Activated T-cell treated with anti-CD3 and anti-CD28 coated beads for 4 hours (primary cell): ENCODE data around the gene NEUROD1.

ENCODE experiments used
- DNase-seq: peaks from one replicate; pipeline ENCODE4 v3.0.0-alpha.2; 2020

NEUROD1 gene

GRCh38 chr2:181679544-181679979 lies 755 bp downstream of the NEUROD1 start:
- DNase-seq: no peak

- no peak for DNase-seq
Observed at GRCh38 chr2:181678861-181679543, 1.3 kb downstream of the NEUROD1 start.

GRCh38 chr2:181677912-181678586 lies 2.3 kb downstream of the NEUROD1 start:
- DNase-seq: peak; percentile 21

- no peak for DNase-seq
Observed at GRCh38 chr2:181675254-181675653, 5.1 kb downstream of the NEUROD1 start.

DNA sequence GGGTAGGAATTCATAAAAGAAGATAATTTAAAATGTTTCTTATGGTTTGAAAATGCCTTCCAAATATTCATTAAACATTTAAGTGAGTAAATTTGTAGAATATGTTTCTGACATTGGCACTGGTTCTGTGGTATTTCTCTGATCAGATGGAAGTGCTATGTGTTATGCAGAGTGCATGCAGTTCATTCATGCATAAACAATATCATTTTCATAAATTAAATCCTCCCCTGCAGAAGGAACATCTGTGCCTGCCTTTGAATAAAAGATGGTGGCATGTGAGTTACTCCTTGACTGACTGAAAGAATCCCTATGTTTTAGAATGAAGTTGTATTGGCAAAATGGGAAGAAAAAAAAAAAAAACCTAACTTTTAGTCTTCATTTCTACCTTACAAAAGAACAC lies 5.9 kb downstream of the NEUROD1 start:
- DNase-seq: no peak

- DNase-seq: no peak
Observed at GRCh38 chr2:181673173-181673572, 7.1 kb downstream of the NEUROD1 start.

DNA sequence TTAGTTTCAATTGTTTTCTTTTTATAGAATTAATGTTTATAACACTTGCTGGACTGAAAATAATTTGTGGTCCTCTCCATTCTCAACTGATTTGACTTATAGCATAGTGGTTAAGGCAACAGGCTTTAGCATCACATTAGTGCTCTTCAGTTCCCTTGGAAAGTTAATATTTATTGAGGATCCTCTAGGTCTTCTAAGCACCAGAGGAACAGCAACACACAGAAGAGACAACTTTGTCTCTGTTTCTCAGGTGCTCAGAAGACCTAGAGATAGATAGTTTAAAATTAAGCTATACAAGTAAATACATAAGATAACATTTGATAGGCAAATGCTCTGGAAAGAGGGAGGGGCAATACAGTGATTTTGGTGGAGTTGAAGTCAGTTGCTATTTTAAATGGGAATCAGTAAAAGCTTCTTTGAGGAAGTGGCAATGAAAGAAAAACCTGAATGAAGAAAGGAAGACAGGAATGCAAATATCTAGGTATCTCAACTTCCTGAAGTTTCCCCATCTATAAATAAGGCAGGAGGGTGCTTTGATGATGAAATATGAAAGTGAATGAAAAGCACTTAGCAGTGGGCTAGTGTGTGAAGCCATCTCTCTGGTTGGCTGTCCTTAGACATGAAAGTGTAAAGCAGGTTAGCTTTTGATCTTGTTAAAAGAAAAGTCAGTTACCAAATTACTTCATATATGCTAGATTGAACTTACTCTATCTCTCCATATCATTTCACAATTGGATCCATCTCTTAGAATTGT lies 7.9 kb downstream of the NEUROD1 start:
- no peak for DNase-seq

GRCh38 chr2:181670632-181671031 lies 9.7 kb downstream of the NEUROD1 start:
- no peak for DNase-seq

- no peak for DNase-seq
Observed at GRCh38 chr2:181667234-181667633, 13.1 kb downstream of the NEUROD1 start.

DNA sequence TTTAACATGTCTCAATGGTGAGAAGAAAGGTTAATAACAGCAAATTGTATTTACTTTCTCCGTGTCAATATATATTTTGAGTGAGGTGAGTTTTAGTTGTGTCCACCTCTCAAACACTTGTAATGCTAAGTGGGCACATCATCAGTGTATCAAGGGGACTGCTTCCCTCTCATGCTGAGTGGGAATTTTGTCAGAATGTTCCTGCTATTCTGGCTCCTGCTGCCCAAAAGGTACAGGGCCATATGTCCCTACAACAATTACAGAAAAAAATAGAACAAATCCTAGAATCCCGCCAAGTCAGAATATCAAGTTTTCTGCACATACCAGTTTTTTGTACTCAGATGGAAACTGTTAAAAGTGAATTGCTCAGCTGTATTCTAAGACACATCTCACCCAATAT lies 18.0 kb downstream of the NEUROD1 start:
- DNase-seq: no peak

GRCh38 chr2:181660181-181660580 lies 20.1 kb downstream of the NEUROD1 start:
- DNase-seq: no peak

DNA sequence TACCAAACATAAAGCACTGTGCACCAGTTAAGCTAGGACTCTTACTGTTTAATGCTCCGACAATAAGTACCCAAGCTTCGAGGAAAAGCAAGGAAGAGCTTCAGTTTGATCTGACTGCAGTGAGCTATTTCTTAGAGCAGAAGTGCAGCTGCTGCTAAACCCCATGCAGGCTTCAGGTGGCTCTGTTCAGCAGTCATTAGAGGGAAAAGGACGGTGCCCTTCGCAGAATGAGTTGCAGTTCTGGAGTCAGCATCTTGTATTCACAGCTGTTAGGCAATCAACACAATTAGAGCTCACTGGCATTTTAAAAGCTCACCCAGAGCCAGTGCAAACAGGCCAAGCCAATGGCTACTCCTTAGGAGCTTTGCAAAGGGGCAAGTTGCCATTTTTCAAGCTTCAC lies 21.9 kb downstream of the NEUROD1 start:
- DNase-seq: no peak

DNA sequence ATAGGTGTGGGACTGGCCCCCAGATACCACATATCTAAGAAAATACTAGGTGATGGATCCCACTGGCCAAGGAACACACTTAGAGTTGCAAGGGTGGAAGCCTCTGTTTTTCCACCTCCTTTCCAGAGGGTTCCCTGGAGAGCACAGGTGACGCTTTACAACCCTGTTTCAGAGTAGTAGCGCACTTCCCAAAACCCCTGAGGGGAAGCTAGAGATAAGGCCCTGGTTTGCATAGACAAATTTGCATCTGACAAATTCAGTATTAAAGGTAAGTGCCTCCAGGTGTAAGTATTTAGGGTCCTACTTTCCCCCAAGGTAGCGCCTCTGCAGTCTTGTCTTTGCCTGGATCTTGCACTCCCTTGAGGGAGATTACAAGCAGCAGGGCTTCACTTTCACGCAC lies 22.9 kb downstream of the NEUROD1 start:
- no peak for DNase-seq

- DNase-seq: no peak
Observed at GRCh38 chr2:181656450-181657291, 23.6 kb downstream of the NEUROD1 start, which contains the start of gene CERKL. CERKL (minus strand) TSS chr2:181657105; CDS start chr2:181657006, 99 bp downstream.

GRCh38 chr2:181655519-181655918 lies 24.8 kb downstream of the NEUROD1 start:
- no peak for DNase-seq

GRCh38 chr2:181649436-181649979 lies 30.8 kb downstream of the NEUROD1 start:
- DNase-seq: no peak

DNA sequence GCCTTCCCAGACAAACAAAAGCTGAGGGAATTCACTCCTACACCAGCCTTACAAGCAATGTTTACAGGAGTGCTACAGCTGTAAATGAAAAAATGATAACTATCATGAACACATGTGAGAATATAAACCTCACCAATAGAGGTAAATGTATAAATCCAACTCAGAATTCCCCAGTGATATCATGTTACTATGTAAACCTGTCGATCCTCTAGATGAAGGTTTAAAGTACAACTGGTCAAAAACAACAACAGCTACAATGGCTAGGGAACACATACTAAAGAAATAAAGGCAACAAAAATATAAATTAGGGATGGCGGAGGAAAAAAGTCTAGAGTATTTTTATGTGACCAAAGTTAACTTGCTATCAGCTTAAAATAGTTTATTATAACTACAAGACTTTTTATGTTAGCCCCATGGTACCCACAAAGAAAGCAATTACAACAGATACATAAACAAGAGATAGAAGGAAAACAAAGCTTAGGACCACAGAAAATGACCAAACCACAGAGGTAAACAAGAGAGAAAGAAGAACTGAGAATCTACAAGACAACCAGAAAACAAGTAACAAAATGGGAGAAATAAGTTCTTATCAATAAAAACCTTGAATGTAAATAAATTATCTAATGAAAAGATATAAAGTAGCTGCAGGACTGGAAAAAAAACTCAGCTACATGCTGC lies 31.7 kb downstream of the NEUROD1 start:
- no peak for DNase-seq

DNA sequence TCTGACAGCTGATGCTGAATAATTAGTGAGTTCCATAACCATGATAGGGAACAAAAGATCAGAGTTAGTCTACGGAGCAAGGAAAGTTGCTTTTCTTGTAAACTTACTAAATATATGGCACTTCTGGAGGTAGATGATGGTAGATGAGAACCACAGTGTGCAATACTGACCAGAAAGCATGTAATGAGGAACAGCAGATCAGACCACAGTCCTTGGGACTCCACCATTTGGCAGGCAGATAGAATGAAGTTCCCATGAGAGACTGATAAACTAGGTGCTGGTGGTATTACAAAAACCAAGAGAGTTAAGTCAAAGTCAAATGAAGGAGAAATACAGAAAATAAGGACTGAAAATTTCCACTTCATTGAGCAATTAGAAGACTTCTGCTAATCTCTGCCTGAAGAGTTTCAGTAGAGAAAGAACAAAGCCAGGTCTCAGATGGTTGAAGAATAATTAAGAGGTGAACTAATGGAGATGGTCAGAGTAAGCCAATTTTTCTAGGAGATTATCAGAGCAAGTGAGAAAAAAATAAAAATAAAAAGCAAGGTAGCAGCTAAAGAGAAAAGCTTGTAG lies 33.8 kb downstream of the NEUROD1 start:
- no peak for DNase-seq

DNA sequence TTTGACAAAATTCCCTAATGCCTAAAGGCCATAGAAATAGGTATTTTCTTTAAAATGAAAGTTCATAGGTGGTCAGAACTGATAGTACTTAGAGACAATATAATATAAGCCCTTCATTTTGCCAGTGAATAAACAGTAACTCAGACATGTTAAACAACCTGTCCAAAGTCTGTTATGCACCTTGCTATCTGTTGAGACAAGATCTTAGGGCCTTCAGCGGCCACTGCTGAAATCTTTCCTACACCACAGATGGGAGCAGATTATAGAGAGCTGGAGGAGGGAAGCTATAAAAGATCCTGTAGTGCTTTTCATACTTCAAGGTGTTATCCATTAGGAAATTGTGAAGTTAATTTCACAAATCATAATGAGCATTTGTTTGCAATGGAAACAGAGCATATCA lies 37.2 kb downstream of the NEUROD1 start:
- DNase-seq: no peak

DNA sequence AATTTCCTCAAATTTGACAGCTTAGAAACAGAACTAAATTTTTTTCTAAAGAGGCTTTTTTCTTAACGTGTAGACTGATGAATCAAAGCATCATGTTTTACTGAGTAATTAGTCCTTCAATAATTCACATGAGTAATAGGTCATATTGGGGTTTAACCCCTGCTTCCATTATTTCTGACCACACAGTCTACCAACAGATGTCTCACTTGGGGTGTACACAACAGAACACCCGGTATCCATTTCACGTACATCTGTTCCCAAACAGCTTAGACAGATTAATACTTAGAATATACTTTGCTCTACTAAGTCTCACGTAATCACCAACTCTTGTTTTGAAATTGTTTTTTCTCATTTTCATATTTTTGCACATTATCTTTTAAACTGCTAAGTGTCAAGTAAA lies 38.2 kb downstream of the NEUROD1 start:
- no peak for DNase-seq

- no peak for DNase-seq
Observed at GRCh38 chr2:181639686-181640085, 40.6 kb downstream of the NEUROD1 start.
